ENCODE data around the gene HNRNPH1.

The HNRNPH1 gene

GRCh38 chr5:179603308-179603707 is 20.2 kb downstream of the HNRNPH1 start:
- no peak for FAIRE-seq

GRCh38 chr5:179601871-179602625 is 21.4 kb downstream of the HNRNPH1 start:
- no peak for FAIRE-seq

DNA sequence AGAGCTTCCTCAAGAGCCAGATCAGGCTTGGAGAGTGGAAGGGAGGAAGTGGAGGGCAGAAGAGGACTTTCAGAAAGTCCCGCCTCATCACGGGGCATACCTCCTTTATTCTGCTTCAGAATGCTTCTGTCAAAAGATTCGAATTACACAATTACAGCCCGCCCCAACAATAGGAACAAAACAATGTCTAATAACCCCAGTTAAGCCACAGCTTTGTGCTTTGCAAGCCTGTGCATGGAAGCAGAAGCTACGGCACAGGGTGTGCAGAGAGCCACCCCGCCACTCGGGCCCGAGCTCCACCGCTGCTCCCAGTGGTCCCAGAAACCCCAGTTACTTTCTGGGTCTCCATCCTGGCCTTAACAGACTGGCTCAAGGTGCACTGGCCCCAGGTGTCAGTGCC is 23.5 kb downstream of the HNRNPH1 start:
- no peak for FAIRE-seq

DNA sequence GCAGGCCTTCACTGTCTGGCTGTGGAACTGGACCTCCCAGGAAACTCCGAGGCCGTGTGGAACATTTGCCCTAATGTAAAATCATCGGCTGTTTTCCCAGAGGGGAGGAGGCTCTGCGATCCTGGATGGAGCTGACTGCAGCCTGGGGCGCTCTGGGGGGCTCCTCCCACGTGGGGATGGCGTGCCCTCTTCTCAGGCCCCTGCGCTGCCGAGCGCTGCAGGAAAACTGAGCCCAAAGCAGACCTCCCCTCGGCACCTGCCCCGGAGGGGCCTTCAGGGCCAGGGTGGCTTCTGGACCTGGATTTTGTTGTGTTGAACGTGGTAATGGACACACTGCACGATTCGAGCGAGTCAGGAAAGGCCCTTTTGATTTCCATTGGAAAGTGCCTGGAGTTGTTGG is 23.9 kb downstream of the HNRNPH1 start:
- FAIRE-seq: no peak

- FAIRE-seq: no peak
Measured at GRCh38 chr5:179599100-179599499, 24.4 kb downstream of the HNRNPH1 start.

DNA sequence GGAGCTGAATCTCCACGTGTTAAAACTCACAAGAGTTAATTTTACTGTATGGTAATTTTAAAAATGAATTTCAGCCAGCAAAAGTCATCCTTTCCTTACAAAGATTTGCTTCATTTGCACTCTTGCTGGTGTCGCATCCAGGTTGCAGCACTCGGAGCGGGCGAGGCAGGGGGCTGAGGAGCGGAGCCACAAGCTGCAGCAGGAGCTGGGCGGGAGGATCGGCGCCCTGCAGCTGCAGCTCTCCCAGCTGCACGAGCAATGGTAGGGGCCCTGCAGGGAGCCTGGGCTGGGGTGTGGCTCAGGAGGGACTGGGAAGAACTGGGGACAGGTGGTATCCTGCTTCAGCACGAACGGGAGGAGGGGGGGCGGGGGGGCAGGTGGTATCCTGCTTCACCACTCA is 27.1 kb downstream of the HNRNPH1 start:
- FAIRE-seq: no peak

DNA sequence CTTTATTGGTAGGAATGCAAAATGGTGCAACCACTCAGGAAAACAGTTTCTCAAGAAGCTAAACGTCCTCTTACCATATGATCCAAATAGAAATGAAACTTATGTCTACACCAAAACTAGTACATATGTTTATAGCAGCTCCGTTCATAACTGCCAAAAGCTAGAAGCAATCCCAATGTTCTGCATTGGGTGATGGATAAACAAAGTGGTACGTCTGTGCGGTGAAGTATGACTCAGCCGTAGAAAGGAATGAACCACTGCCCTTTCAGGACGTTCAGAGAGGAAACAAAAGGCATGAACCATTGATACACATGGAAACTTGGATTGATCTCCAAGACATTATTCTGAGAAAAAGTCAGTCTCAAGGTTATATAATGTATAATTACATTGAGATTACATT is 27.6 kb downstream of the HNRNPH1 start:
- no peak for FAIRE-seq

GRCh38 chr5:179588166-179588565 is 35.3 kb downstream of the HNRNPH1 start:
- no peak for FAIRE-seq

DNA sequence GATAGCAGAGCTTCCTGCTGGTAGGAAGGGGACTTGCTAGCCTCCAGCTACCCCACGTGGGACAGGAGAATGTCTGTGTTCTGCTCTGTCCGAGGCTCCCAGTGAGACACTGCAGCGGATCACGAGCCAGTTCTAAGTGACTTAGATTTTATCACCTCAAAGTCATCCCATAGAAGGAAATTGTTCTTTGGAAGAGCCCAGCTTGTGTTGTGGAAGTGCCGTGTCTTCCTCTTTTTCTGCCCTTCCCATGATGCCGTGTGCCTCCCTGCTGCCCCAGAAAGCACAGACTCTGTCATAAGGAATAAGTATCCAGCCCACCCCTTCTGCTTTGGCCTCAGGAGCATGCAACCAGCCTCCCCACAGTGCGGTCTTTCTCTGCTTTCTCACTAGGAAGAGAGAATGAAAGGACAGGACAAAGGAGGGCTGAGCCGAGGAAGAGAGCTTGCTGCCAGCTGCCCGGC is 37.5 kb downstream of the HNRNPH1 start:
- FAIRE-seq: no peak

GRCh38 chr5:179577286-179577960 is 46.0 kb downstream of the HNRNPH1 start:
- no peak for FAIRE-seq

DNA sequence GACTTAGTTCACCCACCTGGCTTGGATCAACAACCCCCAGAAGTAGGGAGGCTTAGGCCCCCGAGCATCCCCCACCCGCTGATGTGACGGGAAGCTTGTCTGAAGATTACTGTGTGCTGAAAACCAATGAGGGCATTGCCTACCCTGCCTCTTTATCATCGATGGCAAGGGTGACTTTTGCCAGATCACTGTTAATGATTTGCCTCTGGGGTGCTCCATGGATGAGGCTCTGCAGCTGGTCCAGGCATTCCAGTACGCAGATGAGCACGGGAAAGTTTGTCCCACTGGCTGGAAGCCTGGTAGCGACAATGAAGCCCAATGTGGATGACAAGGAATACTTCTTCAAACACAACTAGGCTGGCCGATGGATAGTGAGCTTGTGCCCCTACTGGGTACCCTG is 51.1 kb downstream of the HNRNPH1 start:
- FAIRE-seq: no peak

- FAIRE-seq: no peak
Measured at GRCh38 chr5:179568721-179569120, 54.8 kb downstream of the HNRNPH1 start.

GRCh38 chr5:179564526-179564925 is 58.9 kb downstream of the HNRNPH1 start:
- no peak for FAIRE-seq
